CD4-positive, alpha-beta memory T cell (primary cell): ENCODE data around the gene GIT2. TPM values are rescaled to one million over a fixed set of nuclear protein-coding genes. Genes with fewer than 3 reads are reported as not detected.

Experiments
- CTCF ChIA-PET: fragments of 350-600 bp; sonication (Branson Sonifier 250); formaldehyde crosslinking; loops from one replicate; lab custom pipeline; 2021; ENCODE audit warnings: inconsistent platforms; ENCODE audit not compliant: partially characterized antibody; lab: Charles Lee
- POLR2A ChIA-PET: fragments of 350-600 bp; sonication (Branson Sonifier 250); formaldehyde crosslinking; loops from one replicate; lab custom pipeline; 2021; ENCODE audit not compliant: partially characterized antibody; lab: Charles Lee
- DNase-seq, 5 donors: peaks; one replicate each; pipeline versions ENCODE4 v3.0.0 to v3.0.0-alpha.2; 2020 to 2022; ENCODE audit warnings: mixed read lengths in 1 of 5
- H3K27ac ChIP-seq: one replicate; pipeline ENCODE4 v1.7.0; 2013; ENCODE audit warnings: low read depth, low read length
- H3K27me3 ChIP-seq: 2 replicates; pipeline ENCODE4 v1.7.0; 2013; ENCODE audit warnings: mild to moderate bottlenecking, low read length, moderate library complexity; ENCODE audit not compliant: insufficient read depth
- H3K36me3 ChIP-seq: 2 replicates; pipeline ENCODE4 v1.7.0; 2013; ENCODE audit warnings: mild to moderate bottlenecking, low read length, moderate library complexity; ENCODE audit not compliant: insufficient read depth
- H3K4me1 ChIP-seq: 2 replicates; pipeline ENCODE4 v1.7.0; 2013; ENCODE audit warnings: mild to moderate bottlenecking, low read length, moderate library complexity; ENCODE audit not compliant: insufficient read depth
- H3K4me3 ChIP-seq, 2 donors: one replicate each; pipeline ENCODE4 v1.7.0; 2013; ENCODE audit warnings: low read length in 2 of 2, mild to moderate bottlenecking in 1 of 2
- H3K9me3 ChIP-seq, 2 donors: one replicate each; pipeline ENCODE4 v1.7.0; 2013; ENCODE audit warnings: low read length in 2 of 2, control low read depth in 1 of 2; ENCODE audit not compliant: control insufficient read depth in 1 of 2
- H3K27ac Mint-ChIP-seq, 7 donors: one replicate each; pipeline ENCODE4 v1.8.0; 2020 to 2021; ENCODE audit warnings: mixed read lengths in 7 of 7, mild to moderate bottlenecking in 6 of 7, inconsistent platforms in 3 of 7, moderate library complexity in 3 of 7
- H3K27me3 Mint-ChIP-seq, 2 donors: one replicate each; pipeline ENCODE4 v1.8.0; 2020 to 2021; ENCODE audit warnings: mixed read lengths in 2 of 2
- H3K36me3 Mint-ChIP-seq, 2 donors: one replicate each; pipeline ENCODE4 v1.8.0; 2020 to 2021; ENCODE audit warnings: mixed read lengths in 2 of 2, inconsistent platforms in 1 of 2, mild to moderate bottlenecking in 1 of 2
- H3K4me1 Mint-ChIP-seq, 4 donors: one replicate each; pipeline ENCODE4 v1.8.0; 2020 to 2021; ENCODE audit warnings: mixed read lengths in 4 of 4, mild to moderate bottlenecking in 1 of 4
- H3K4me3 Mint-ChIP-seq, 8 donors: one replicate each; pipeline ENCODE4 v1.8.0; 2020 to 2021; ENCODE audit warnings: mixed read lengths in 8 of 8, mild to moderate bottlenecking in 7 of 8, moderate library complexity in 6 of 8, inconsistent platforms in 3 of 8
- H3K9me3 Mint-ChIP-seq, 8 donors: one replicate each; pipeline ENCODE4 v1.8.0; 2020 to 2021; ENCODE audit warnings: mixed read lengths in 8 of 8, mild to moderate bottlenecking in 5 of 8, inconsistent platforms in 3 of 8, moderate library complexity in 1 of 8
- intact Hi-C: fragments of 100-400 bp; cut with micrococcal nuclease; formaldehyde crosslinking; loops from one replicate; pipeline ENCODE4 v1.15.1; 2023
- polyA plus RNA-seq, 2 donors: library from polyadenylated mRNA; unstranded; fragments of 300-500 nt; fragmentation: Illumina TruSeq; gene quantifications; one replicate each; pipeline ENCODE4 v1.2.3, GENCODE V29; 2021
- total RNA-seq, 2 experiments: library from RNA; stranded (reverse); gene quantifications; one replicate each; pipeline ENCODE4 v1.2.3, GENCODE V29; 2021

GIT2 gene
- total and polyA plus RNA-seq, 4 experiments from 2014 or later, result 83.1 to 149 (median 118) TPM

DNA sequence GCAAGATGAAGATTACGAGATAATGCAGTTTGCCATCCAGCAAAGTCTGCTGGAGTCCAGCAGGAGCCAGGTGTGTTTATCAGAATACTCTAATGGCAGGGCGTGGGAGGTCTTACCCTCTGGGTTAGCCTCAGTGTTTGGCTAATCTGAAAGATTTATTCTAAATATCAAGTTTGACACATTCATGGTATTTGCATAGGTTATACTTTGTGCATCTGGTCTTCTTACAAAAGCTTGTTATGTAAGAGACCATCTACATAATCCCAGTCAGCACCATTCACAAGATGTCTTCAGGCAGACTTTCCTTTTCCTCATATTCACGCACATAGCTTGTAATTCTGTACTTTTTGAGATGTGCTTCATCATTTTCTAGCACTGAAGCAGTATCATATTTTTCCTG lies 37.7 kb upstream of the GIT2 start:
- no peak overlapping the region for H3K4me3 Mint-ChIP-seq
- Histone ChIP-seq H3K9me3 (no peaks in the 10 kb centered on the region), H3K27me3 (no peaks in the 10 kb centered on the region), H3K4me3 (no peak overlapping the region), H3K4me1 (peaks cover 4% of the 10 kb centered on the region), H3K36me3 (peaks cover 44% of the 10 kb centered on the region), H3K27ac (no peak overlapping the region)
- no peaks in the 10 kb centered on the region for H3K9me3 Mint-ChIP-seq
- CTCF ChIA-PET, result no interaction called here
- intact Hi-C loops, result no loop called here
- H3K36me3 Mint-ChIP-seq, result peaks cover 56 to 77% of the 10 kb centered on the region in 2 donors
- H3K4me1 Mint-ChIP-seq, result peaks cover 3 to 9% (median 5%) of the 10 kb centered on the region in 4 donors
- no peak for DNase-seq
- POLR2A ChIA-PET, result interaction anchor here (0.6 kb wide), 1 partner anchor 40 kb away, joined by 3 read pairs; no protein-coding TSS in a partner anchor
- H3K27me3 Mint-ChIP-seq, result no peaks in the 10 kb centered on the region
- peak overlapping the region in 1 of 7 donors; percentile 68 for H3K27ac Mint-ChIP-seq

- H3K4me1 ChIP-seq, result no peaks in the 10 kb centered on the region
- H3K4me3 ChIP-seq, result no peak overlapping the region
- no peaks in the 10 kb centered on the region for H3K27me3 ChIP-seq
- no peaks in the 10 kb centered on the region for H3K9me3 Mint-ChIP-seq
- POLR2A ChIA-PET, result no interaction called here
- no peaks in the 10 kb centered on the region for H3K4me1 Mint-ChIP-seq
- no peak overlapping the region for H3K27ac Mint-ChIP-seq
- intact Hi-C loops, result no loop called here
- H3K27me3 Mint-ChIP-seq, result no peaks in the 10 kb centered on the region
- H3K36me3 Mint-ChIP-seq, result peaks cover 47 to 69% of the 10 kb centered on the region in 2 donors
- H3K9me3 ChIP-seq, result no peaks in the 10 kb centered on the region
- DNase-seq, result no peak
- H3K36me3 ChIP-seq, result peaks cover 48% of the 10 kb centered on the region
- CTCF ChIA-PET, result interaction anchor here (0.9 kb wide), 1 partner anchor 41 kb away, joined by 3 read pairs; no protein-coding TSS in a partner anchor
- H3K27ac ChIP-seq, result no peak overlapping the region
- no peak overlapping the region for H3K4me3 Mint-ChIP-seq
Observed at GRCh38 chr12:110029290-110029815, 33.2 kb upstream of the GIT2 start.

GRCh38 chr12:110028323-110028722 lies 32.2 kb upstream of the GIT2 start:
- no peak for DNase-seq
- no peaks in the 10 kb centered on the region for H3K4me1 ChIP-seq
- H3K36me3 ChIP-seq, result peaks cover 45% of the 10 kb centered on the region
- no peak overlapping the region for H3K27ac ChIP-seq
- H3K4me3 ChIP-seq, result no peak overlapping the region
- ChIA-PET POLR2A (no interaction called here), CTCF (interaction anchor here (0.9 to 1.2 kb wide), 2 partner anchors 9 to 42 kb away, joined by 3 read pairs; no protein-coding TSS in a partner anchor)
- H3K36me3 Mint-ChIP-seq, result peaks cover 49 to 69% of the 10 kb centered on the region in 2 donors
- intact Hi-C loops, result no loop called here
- H3K9me3 ChIP-seq, result no peaks in the 10 kb centered on the region
- no peaks in the 10 kb centered on the region for H3K9me3 Mint-ChIP-seq
- no peaks in the 10 kb centered on the region for H3K27me3 ChIP-seq
- peak overlapping the region in 4 of 7 donors; percentile 10 to 82 (median 12) for H3K27ac Mint-ChIP-seq
- no peaks in the 10 kb centered on the region for H3K27me3 Mint-ChIP-seq
- peaks cover 0 to 3% (median 0%) of the 10 kb centered on the region in 4 donors for H3K4me1 Mint-ChIP-seq
- no peak overlapping the region for H3K4me3 Mint-ChIP-seq

DNA sequence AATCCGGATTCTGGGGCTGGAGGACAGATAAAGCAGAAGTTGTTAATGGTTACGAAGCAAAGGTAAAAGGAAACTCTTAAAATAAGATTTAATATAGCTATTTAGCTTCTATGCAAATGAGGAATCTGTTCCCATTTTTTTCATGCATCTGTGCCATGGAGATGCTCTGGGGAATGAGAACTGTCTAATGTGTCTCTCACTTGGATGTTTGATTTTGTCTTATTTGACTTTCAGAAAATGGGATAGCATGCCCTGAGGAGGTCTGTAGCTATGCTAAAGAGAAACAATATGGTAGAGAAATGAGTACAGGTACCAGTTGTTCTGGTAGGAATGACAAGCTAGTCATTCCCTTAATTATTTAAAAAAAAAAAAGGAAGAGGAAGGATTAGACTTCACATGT lies 27.9 kb upstream of the GIT2 start:
- Histone ChIP-seq H3K36me3 (peaks cover 66% of the 10 kb centered on the region), H3K27ac (no peak overlapping the region), H3K4me1 (no peaks in the 10 kb centered on the region), H3K9me3 (no peaks in the 10 kb centered on the region), H3K27me3 (no peaks in the 10 kb centered on the region), H3K4me3 (no peak overlapping the region)
- peak overlapping the region in 5 of 7 donors; percentile 9 to 62 (median 59) for H3K27ac Mint-ChIP-seq
- H3K27me3 Mint-ChIP-seq, result no peaks in the 10 kb centered on the region
- H3K9me3 Mint-ChIP-seq, result no peaks in the 10 kb centered on the region
- H3K36me3 Mint-ChIP-seq, result peaks cover 52 to 78% of the 10 kb centered on the region in 2 donors
- no peak for DNase-seq
- POLR2A ChIA-PET, result interaction anchor here (0.6 to 1.1 kb wide), 4 partner anchors 13 to 217 kb away, joined by 3 to 5 read pairs (median 4); no protein-coding TSS in a partner anchor
- intact Hi-C loops, result no loop called here
- no peak overlapping the region for H3K4me3 Mint-ChIP-seq
- peaks cover 0 to 3% (median 0%) of the 10 kb centered on the region in 4 donors for H3K4me1 Mint-ChIP-seq
- CTCF ChIA-PET, result interaction anchor here (0.6 to 1.2 kb wide), 5 partner anchors 39 to 172 kb away, joined by 3 to 5 read pairs (median 3); no protein-coding TSS in a partner anchor

GRCh38 chr12:110023059-110023980 lies 27.2 kb upstream of the GIT2 start:
- no peak for DNase-seq
- Histone ChIP-seq H3K4me1 (no peaks in the 10 kb centered on the region), H3K4me3 (no peak overlapping the region), H3K27ac (no peak overlapping the region), H3K27me3 (no peaks in the 10 kb centered on the region), H3K36me3 (peaks cover 69% of the 10 kb centered on the region), H3K9me3 (no peaks in the 10 kb centered on the region)
- H3K27me3 Mint-ChIP-seq, result no peaks in the 10 kb centered on the region
- H3K27ac Mint-ChIP-seq, result peak overlapping the region in 6 of 7 donors; percentile 17 to 64 (median 58)
- peaks cover 56 to 80% of the 10 kb centered on the region in 2 donors for H3K36me3 Mint-ChIP-seq
- CTCF ChIA-PET, result interaction anchor here (0.8 to 1.8 kb wide), 5 partner anchors 9 to 170 kb away, joined by 3 to 5 read pairs (median 3); no protein-coding TSS in a partner anchor
- no peak overlapping the region for H3K4me3 Mint-ChIP-seq
- peaks cover 0 to 3% (median under 1%) of the 10 kb centered on the region in 4 donors for H3K4me1 Mint-ChIP-seq
- intact Hi-C loops, result no loop called here
- POLR2A ChIA-PET, result interaction anchor here (0.6 to 1.1 kb wide), 2 partner anchors 28 to 216 kb away, joined by 3 to 5 read pairs; no protein-coding TSS in a partner anchor
- no peaks in the 10 kb centered on the region for H3K9me3 Mint-ChIP-seq

- Mint-ChIP-seq H3K27ac (peak overlapping the region in 1 of 7 donors; percentile 15), H3K36me3 (peaks cover 48 to 78% of the 10 kb centered on the region in 2 donors), H3K27me3 (no peaks in the 10 kb centered on the region), H3K4me3 (no peak overlapping the region), H3K4me1 (peaks cover 0 to 3% (median under 1%) of the 10 kb centered on the region in 4 donors), H3K9me3 (no peaks in the 10 kb centered on the region)
- Histone ChIP-seq H3K4me1 (no peaks in the 10 kb centered on the region), H3K4me3 (no peak overlapping the region), H3K9me3 (no peaks in the 10 kb centered on the region), H3K36me3 (peaks cover 72% of the 10 kb centered on the region), H3K27me3 (no peaks in the 10 kb centered on the region), H3K27ac (no peak overlapping the region)
- intact Hi-C loops, result no loop called here
- ChIA-PET CTCF (interaction anchor here (0.6 to 1.0 kb wide), 4 partner anchors 10 to 216 kb away, joined by 3 to 4 read pairs (median 3); no protein-coding TSS in a partner anchor), POLR2A (no interaction called here)
- DNase-seq, result no peak
Observed at GRCh38 chr12:110020956-110021355, 24.8 kb upstream of the GIT2 start.
